H1 (cell line): Measurements from ENCODE around the gene IGF2BP3. TPM values are rescaled to one million over a fixed set of nuclear protein-coding genes. Genes with fewer than 3 reads are reported as not detected.

Experiments
- BRCA1 ChIP-seq: IDR thresholded peaks from 2 replicates; pipeline ENCODE4 v1.6.1; 2012; ENCODE audit warnings: low read depth, low read length, improper control_type of control experiment
- EZH2 ChIP-seq: fragments of 200-600 bp; sonication (generic); IDR thresholded peaks from 2 replicates; pipeline ENCODE4 v1.7.1; 2012; ENCODE audit warnings: low read depth, mild to moderate bottlenecking, moderate library complexity, low read length, inconsistent platforms; ENCODE audit not compliant: severe bottlenecking
- NANOG ChIP-seq: IDR thresholded peaks from 2 replicates; pipeline ENCODE4 v1.6.1; 2011; ENCODE audit warnings: low read length, low read depth, mild to moderate bottlenecking, inconsistent platforms; ENCODE audit not compliant: insufficient read depth, poor library complexity, severe bottlenecking
- POLR2AphosphoS5 ChIP-seq: IDR thresholded peaks from 2 replicates; pipeline ENCODE4 v1.6.1; 2011; ENCODE audit warnings: low read depth, low read length
- RFX5 ChIP-seq: IDR thresholded peaks from 2 replicates; pipeline ENCODE4 v1.6.1; 2011; ENCODE audit warnings: low read depth, low read length, improper control_type of control experiment, borderline replicate concordance
- RXRA ChIP-seq: IDR thresholded peaks from 2 replicates; pipeline ENCODE4 v1.6.1; 2011; ENCODE audit warnings: low read depth, mild to moderate bottlenecking, low read length, moderate library complexity; ENCODE audit not compliant: insufficient read depth
- YY1 ChIP-seq: IDR thresholded peaks from 2 replicates; pipeline ENCODE4 v1.6.1; 2011; ENCODE audit warnings: low read depth, mild to moderate bottlenecking, low read length
- polyA plus RNA-seq, 7 experiments: library from polyadenylated mRNA; depleted of rRNA in 3 of 7; stranded (reverse) in 5 of 7; unstranded in 2 of 7; fragments of >200 nt in 5 of 7; fragments of 200-250 nt in 2 of 7; gene quantifications; 1 replicate in 5 of 7; 2 replicates in 1 of 7; 4 replicates in 1 of 7; pipeline versions ENCODE4 v1.2.1 to v1.2.3, GENCODE V29; 2011 to 2013; ENCODE audit warnings: missing spikeins in 2 of 7, mixed read lengths in 2 of 7
- total RNA-seq: library from RNA; stranded (reverse); fragmentation: NEBNext Ultra II Directional; extraction: Animal tissue kit (Norgen Biotek cat#: 25700); gene quantifications from 2 replicates; pipeline ENCODE4 v1.2.1, GENCODE V29; 2021
- TF ChIP-seq, protein P1 (sequence below): fragments of 300-600 bp; sonication (generic); IDR thresholded peaks from 2 replicates; pipeline ENCODE4 v1.7.1; 2012; ENCODE audit warnings: low read length, moderate library complexity, mild to moderate bottlenecking, inconsistent platforms; ENCODE audit not compliant: insufficient replicate concordance
- TF ChIP-seq, protein P2 (sequence below): IDR thresholded peaks from 2 replicates; pipeline ENCODE4 v1.6.1; 2012; ENCODE audit warnings: inconsistent platforms

The IGF2BP3 gene
- total and polyA plus RNA-seq, 2 of the 8 experiments (the other 6 are each of a cell fraction or from before 2014, with no cell fraction given), result 66.3 to 193 TPM

DNA sequence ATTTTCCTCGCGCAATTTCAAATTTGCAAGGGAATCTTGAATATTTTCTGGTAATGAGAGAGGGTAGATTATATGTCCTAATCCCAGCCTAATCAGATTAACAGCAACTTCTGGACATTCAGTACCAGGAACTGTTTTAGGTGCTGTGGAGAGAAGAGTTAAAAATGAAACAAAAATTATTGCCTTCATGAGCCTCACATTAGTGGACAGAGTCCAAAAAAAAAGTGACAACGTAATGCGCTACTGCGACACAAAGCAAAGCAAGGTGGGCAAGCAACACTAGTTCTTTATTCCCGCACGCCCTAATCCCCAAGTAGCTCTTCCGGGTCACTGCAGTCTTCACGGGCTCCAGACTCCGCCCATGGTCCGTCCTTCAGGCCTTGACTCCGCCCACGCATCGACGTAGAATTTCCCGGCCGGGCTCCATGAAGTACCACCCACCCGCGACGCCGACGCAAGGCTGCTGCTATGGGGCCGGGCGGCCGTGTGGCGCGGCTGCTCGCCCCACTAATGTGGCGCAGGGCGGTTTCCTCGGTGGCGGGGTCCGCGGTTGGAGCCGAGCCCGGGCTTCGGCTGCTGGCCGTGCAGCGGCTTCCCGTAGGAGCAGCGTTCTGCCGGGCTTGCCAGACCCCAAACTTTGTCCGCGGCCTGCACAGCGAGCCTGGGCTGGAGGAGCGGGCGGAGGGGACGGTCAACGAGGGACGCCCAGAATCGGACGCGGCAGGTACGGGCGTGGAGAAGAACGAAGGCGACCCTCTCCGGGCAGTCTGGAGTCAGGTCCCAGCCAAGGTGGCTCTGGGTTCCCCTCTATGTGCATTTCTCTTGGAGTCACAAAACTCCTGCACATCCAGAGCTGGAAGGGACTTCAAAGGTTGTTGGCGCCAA lies 171.2 kb downstream of the IGF2BP3 start, which contains the start of gene MALSU1 (continued):
- TF ChIP-seq, protein P1, sequence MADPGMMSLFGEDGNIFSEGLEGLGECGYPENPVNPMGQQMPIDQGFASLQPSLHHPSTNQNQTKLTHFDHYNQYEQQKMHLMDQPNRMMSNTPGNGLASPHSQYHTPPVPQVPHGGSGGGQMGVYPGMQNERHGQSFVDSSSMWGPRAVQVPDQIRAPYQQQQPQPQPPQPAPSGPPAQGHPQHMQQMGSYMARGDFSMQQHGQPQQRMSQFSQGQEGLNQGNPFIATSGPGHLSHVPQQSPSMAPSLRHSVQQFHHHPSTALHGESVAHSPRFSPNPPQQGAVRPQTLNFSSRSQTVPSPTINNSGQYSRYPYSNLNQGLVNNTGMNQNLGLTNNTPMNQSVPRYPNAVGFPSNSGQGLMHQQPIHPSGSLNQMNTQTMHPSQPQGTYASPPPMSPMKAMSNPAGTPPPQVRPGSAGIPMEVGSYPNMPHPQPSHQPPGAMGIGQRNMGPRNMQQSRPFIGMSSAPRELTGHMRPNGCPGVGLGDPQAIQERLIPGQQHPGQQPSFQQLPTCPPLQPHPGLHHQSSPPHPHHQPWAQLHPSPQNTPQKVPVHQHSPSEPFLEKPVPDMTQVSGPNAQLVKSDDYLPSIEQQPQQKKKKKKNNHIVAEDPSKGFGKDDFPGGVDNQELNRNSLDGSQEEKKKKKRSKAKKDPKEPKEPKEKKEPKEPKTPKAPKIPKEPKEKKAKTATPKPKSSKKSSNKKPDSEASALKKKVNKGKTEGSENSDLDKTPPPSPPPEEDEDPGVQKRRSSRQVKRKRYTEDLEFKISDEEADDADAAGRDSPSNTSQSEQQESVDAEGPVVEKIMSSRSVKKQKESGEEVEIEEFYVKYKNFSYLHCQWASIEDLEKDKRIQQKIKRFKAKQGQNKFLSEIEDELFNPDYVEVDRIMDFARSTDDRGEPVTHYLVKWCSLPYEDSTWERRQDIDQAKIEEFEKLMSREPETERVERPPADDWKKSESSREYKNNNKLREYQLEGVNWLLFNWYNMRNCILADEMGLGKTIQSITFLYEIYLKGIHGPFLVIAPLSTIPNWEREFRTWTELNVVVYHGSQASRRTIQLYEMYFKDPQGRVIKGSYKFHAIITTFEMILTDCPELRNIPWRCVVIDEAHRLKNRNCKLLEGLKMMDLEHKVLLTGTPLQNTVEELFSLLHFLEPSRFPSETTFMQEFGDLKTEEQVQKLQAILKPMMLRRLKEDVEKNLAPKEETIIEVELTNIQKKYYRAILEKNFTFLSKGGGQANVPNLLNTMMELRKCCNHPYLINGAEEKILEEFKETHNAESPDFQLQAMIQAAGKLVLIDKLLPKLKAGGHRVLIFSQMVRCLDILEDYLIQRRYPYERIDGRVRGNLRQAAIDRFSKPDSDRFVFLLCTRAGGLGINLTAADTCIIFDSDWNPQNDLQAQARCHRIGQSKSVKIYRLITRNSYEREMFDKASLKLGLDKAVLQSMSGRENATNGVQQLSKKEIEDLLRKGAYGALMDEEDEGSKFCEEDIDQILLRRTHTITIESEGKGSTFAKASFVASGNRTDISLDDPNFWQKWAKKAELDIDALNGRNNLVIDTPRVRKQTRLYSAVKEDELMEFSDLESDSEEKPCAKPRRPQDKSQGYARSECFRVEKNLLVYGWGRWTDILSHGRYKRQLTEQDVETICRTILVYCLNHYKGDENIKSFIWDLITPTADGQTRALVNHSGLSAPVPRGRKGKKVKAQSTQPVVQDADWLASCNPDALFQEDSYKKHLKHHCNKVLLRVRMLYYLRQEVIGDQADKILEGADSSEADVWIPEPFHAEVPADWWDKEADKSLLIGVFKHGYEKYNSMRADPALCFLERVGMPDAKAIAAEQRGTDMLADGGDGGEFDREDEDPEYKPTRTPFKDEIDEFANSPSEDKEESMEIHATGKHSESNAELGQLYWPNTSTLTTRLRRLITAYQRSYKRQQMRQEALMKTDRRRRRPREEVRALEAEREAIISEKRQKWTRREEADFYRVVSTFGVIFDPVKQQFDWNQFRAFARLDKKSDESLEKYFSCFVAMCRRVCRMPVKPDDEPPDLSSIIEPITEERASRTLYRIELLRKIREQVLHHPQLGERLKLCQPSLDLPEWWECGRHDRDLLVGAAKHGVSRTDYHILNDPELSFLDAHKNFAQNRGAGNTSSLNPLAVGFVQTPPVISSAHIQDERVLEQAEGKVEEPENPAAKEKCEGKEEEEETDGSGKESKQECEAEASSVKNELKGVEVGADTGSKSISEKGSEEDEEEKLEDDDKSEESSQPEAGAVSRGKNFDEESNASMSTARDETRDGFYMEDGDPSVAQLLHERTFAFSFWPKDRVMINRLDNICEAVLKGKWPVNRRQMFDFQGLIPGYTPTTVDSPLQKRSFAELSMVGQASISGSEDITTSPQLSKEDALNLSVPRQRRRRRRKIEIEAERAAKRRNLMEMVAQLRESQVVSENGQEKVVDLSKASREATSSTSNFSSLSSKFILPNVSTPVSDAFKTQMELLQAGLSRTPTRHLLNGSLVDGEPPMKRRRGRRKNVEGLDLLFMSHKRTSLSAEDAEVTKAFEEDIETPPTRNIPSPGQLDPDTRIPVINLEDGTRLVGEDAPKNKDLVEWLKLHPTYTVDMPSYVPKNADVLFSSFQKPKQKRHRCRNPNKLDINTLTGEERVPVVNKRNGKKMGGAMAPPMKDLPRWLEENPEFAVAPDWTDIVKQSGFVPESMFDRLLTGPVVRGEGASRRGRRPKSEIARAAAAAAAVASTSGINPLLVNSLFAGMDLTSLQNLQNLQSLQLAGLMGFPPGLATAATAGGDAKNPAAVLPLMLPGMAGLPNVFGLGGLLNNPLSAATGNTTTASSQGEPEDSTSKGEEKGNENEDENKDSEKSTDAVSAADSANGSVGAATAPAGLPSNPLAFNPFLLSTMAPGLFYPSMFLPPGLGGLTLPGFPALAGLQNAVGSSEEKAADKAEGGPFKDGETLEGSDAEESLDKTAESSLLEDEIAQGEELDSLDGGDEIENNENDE, result no peak
- TF ChIP-seq NANOG (no peak), YY1 (peak; percentile 55), EZH2 (no peak), RFX5 (no peak), POLR2AphosphoS5 (peak; percentile 86), BRCA1 (no peak), RXRA (no peak)
- TF ChIP-seq, protein P2, sequence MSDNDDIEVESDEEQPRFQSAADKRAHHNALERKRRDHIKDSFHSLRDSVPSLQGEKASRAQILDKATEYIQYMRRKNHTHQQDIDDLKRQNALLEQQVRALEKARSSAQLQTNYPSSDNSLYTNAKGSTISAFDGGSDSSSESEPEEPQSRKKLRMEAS, result peak; percentile 75
